ENCODE results near the gene CNOT6L.

The CNOT6L gene

GRCh38 chr4:77776182-77777134, 42.7 kb downstream of the CNOT6L start:
- Histone ChIP-seq H3K27me3 (ENCODE audit: control insufficient read depth, low read length) (no peaks in the 10 kb centered on the region), H3K79me2 (ENCODE audit: control insufficient read depth, low read length) (peaks cover 56% of the 10 kb centered on the region), H3F3A (ENCODE audit: control insufficient read depth, insufficient read depth) (no peaks in the 10 kb centered on the region)

GRCh38 chr4:77773101-77773500, 46.1 kb downstream of the CNOT6L start:
- no peaks in the 10 kb centered on the region for H3K27me3 ChIP-seq (ENCODE audit: control insufficient read depth, low read length)

More at GRCh38 chr4:77776182-77777134, 42.7 kb downstream of the CNOT6L start:
- Histone ChIP-seq H3K36me3 (ENCODE audit: control insufficient read depth, low read length) (peaks cover 39% of the 10 kb centered on the region), H4K20me1 (ENCODE audit: control insufficient read depth, insufficient read depth, low read depth, low read length) (peaks cover 5% of the 10 kb centered on the region), H3K4me2 (ENCODE audit: low read length) (no peak overlapping the region), H3K9me3 (ENCODE audit: control insufficient read depth, insufficient read depth, low read length) (no peaks in the 10 kb centered on the region), H3K9me2 (replicated peaks; ENCODE audit: control insufficient read depth, low read length) (no peaks in the 10 kb centered on the region), H3K4me1 (ENCODE audit: control insufficient read depth, low read length) (no peaks in the 10 kb centered on the region), H3K4me3 (ENCODE audit: low read length) (no peak overlapping the region), H3K27ac (ENCODE audit: low read depth, low read length) (no peak overlapping the region)
- TF ChIP-seq EZH2phosphoT487 (IDR thresholded peaks at IDR 0.05; ENCODE audit: borderline replicate concordance, low read length) = no peak
- no peak for TF ChIP-seq CTCF (IDR thresholded peaks at IDR 0.05; ENCODE audit: low read depth, low read length, poor library complexity, severe bottlenecking)

GRCh38 chr4:77771566-77771965, 47.6 kb downstream of the CNOT6L start:
- Histone ChIP-seq H4K20me1 (ENCODE audit: control insufficient read depth, insufficient read depth, low read depth, low read length) (no peaks in the 10 kb centered on the region), H3K27me3 (ENCODE audit: control insufficient read depth, low read length) (no peaks in the 10 kb centered on the region), H3K36me3 (ENCODE audit: control insufficient read depth, low read length) (peaks cover 54% of the 10 kb centered on the region), H3K9me2 (replicated peaks; ENCODE audit: control insufficient read depth, low read length) (no peaks in the 10 kb centered on the region), H3K4me2 (ENCODE audit: low read length) (no peak overlapping the region), H3K27ac (ENCODE audit: low read depth, low read length) (no peak overlapping the region), H3K4me3 (ENCODE audit: low read length) (no peak overlapping the region), H3K4me1 (ENCODE audit: control insufficient read depth, low read length) (no peaks in the 10 kb centered on the region), H3F3A (ENCODE audit: control insufficient read depth, insufficient read depth) (no peaks in the 10 kb centered on the region), H3K79me2 (ENCODE audit: control insufficient read depth, low read length) (peaks cover 8% of the 10 kb centered on the region), H3K9me3 (ENCODE audit: control insufficient read depth, insufficient read depth, low read length) (no peaks in the 10 kb centered on the region)
- TF ChIP-seq EZH2phosphoT487 (IDR thresholded peaks at IDR 0.05; ENCODE audit: borderline replicate concordance, low read length) = no peak

More at GRCh38 chr4:77773101-77773500, 46.1 kb downstream of the CNOT6L start:
- Histone ChIP-seq H3K9me2 (replicated peaks; ENCODE audit: control insufficient read depth, low read length) (no peaks in the 10 kb centered on the region), H3K27ac (ENCODE audit: low read depth, low read length) (no peak overlapping the region), H4K20me1 (ENCODE audit: control insufficient read depth, insufficient read depth, low read depth, low read length) (peaks cover 5% of the 10 kb centered on the region), H3K4me1 (ENCODE audit: control insufficient read depth, low read length) (no peaks in the 10 kb centered on the region), H3K9me3 (ENCODE audit: control insufficient read depth, insufficient read depth, low read length) (no peaks in the 10 kb centered on the region), H3K79me2 (ENCODE audit: control insufficient read depth, low read length) (peaks cover 23% of the 10 kb centered on the region), H3K4me2 (ENCODE audit: low read length) (no peak overlapping the region), H3K4me3 (ENCODE audit: low read length) (no peak overlapping the region), H3K36me3 (ENCODE audit: control insufficient read depth, low read length) (peaks cover 59% of the 10 kb centered on the region), H3F3A (ENCODE audit: control insufficient read depth, insufficient read depth) (no peaks in the 10 kb centered on the region)
- no peak for TF ChIP-seq CTCF (IDR thresholded peaks at IDR 0.05; ENCODE audit: low read depth, low read length, poor library complexity, severe bottlenecking)
- no peak for TF ChIP-seq EZH2phosphoT487 (IDR thresholded peaks at IDR 0.05; ENCODE audit: borderline replicate concordance, low read length)

- Histone ChIP-seq H3K79me2 (ENCODE audit: control insufficient read depth, low read length) (peaks cover 7% of the 10 kb centered on the region), H3K4me2 (ENCODE audit: low read length) (no peak overlapping the region), H3K27ac (ENCODE audit: low read depth, low read length) (no peak overlapping the region), H3F3A (ENCODE audit: control insufficient read depth, insufficient read depth) (no peaks in the 10 kb centered on the region), H3K9me3 (ENCODE audit: control insufficient read depth, insufficient read depth, low read length) (peaks cover 5% of the 10 kb centered on the region; the same call in 1 of the 2 replicates), H3K4me3 (ENCODE audit: low read length) (no peak overlapping the region), H3K36me3 (ENCODE audit: control insufficient read depth, low read length) (peaks cover 45% of the 10 kb centered on the region), H4K20me1 (ENCODE audit: control insufficient read depth, insufficient read depth, low read depth, low read length) (no peaks in the 10 kb centered on the region), H3K4me1 (ENCODE audit: control insufficient read depth, low read length) (no peaks in the 10 kb centered on the region), H3K27me3 (ENCODE audit: control insufficient read depth, low read length) (no peaks in the 10 kb centered on the region), H3K9me2 (replicated peaks; ENCODE audit: control insufficient read depth, low read length) (no peaks in the 10 kb centered on the region)
- TF ChIP-seq CTCF (IDR thresholded peaks at IDR 0.05; ENCODE audit: low read depth, low read length, poor library complexity, severe bottlenecking) = no peak
- no peak for TF ChIP-seq EZH2phosphoT487 (IDR thresholded peaks at IDR 0.05; ENCODE audit: borderline replicate concordance, low read length)
These were observed 53.4 kb downstream of the CNOT6L start for GRCh38 chr4:77765720-77766119.

All from DOHH2 (cell line).